Measurements from ENCODE around the gene CPNE4. TPM values are rescaled to one million over a fixed set of nuclear protein-coding genes. Genes with fewer than 3 reads are reported as not detected.

The CPNE4 gene
- total RNA-seq, 1 donor from 2014 or later: 16.1 TPM

- Mint-ChIP-seq H3K27me3 (ENCODE audit: low read depth) (peaks cover 10% of the 10 kb centered on the region), H3K4me3 (no peak overlapping the region), H3K36me3 (ENCODE audit: low read depth) (no peaks in the 10 kb centered on the region), H3K4me1 (peaks cover 3% of the 10 kb centered on the region), H3K9me3 (peaks cover 2% of the 10 kb centered on the region), H3K27ac (ENCODE audit: unreplicated experiment) (peak overlapping the region; percentile 68)
- no peak for DNase-seq (ENCODE audit: low read depth, low spot score)
- no peak for TF ChIP-seq CTCF (conservative IDR thresholded peaks at IDR 0.05)
These were observed 245.6 kb downstream of the CPNE4 start for GRCh38 chr3:131789188-131789587.

- no peak overlapping the region for H3K27ac Mint-ChIP-seq (ENCODE audit: unreplicated experiment)
- peaks cover 2% of the 10 kb centered on the region for H3K9me3 Mint-ChIP-seq
- no peak for DNase-seq (ENCODE audit: low read depth, low spot score)
- no peak for TF ChIP-seq CTCF (conservative IDR thresholded peaks at IDR 0.05)
- H3K4me1 Mint-ChIP-seq: peaks cover 3% of the 10 kb centered on the region
- no peak overlapping the region for H3K4me3 Mint-ChIP-seq
- H3K36me3 Mint-ChIP-seq (ENCODE audit: low read depth): no peaks in the 10 kb centered on the region
- H3K27me3 Mint-ChIP-seq (ENCODE audit: low read depth): peaks cover 5% of the 10 kb centered on the region
These were observed 248.4 kb downstream of the CPNE4 start for GRCh38 chr3:131786386-131786785.

GRCh38 chr3:131782751-131783150, 252.1 kb downstream of the CPNE4 start:
- Mint-ChIP-seq H3K27ac (ENCODE audit: unreplicated experiment) (no peak overlapping the region), H3K4me3 (no peak overlapping the region)

GRCh38 chr3:131778526-131778925, 256.3 kb downstream of the CPNE4 start:
- Mint-ChIP-seq H3K4me1 (no peaks in the 10 kb centered on the region), H3K36me3 (ENCODE audit: low read depth) (peaks cover 13% of the 10 kb centered on the region), H3K27me3 (ENCODE audit: low read depth) (no peaks in the 10 kb centered on the region), H3K4me3 (no peak overlapping the region), H3K27ac (ENCODE audit: unreplicated experiment) (no peak overlapping the region), H3K9me3 (peaks cover 7% of the 10 kb centered on the region)
- DNase-seq (ENCODE audit: low read depth, low spot score): no peak
- TF ChIP-seq CTCF (conservative IDR thresholded peaks at IDR 0.05): no peak

More at GRCh38 chr3:131782751-131783150, 252.1 kb downstream of the CPNE4 start:
- no peak for TF ChIP-seq CTCF (conservative IDR thresholded peaks at IDR 0.05)
- no peaks in the 10 kb centered on the region for H3K4me1 Mint-ChIP-seq
- no peaks in the 10 kb centered on the region for H3K27me3 Mint-ChIP-seq (ENCODE audit: low read depth)
- no peak for DNase-seq (ENCODE audit: low read depth, low spot score)
- H3K9me3 Mint-ChIP-seq: peaks cover 7% of the 10 kb centered on the region
- H3K36me3 Mint-ChIP-seq (ENCODE audit: low read depth): peaks cover 8% of the 10 kb centered on the region

DNA sequence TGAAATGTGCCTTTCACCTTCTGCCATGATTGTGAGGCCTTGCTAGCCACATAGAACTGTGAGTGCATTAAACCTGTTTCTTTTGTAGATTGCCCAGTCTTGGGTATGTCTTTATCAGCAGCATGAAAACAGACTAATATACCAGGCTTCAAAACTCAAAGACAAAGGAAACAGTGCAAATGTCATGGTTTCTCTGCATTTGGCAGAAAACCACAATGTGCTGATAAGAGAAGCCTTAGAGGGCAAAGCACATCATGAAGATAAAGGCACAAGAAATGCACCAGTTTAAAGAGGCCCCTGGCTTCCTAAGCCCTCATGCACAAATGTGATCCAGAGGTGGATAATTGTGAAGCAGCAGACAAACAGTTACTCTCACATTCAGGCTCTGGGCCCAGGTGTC, 259.2 kb downstream of the CPNE4 start:
- Mint-ChIP-seq H3K27ac (ENCODE audit: unreplicated experiment) (no peak overlapping the region), H3K4me1 (no peaks in the 10 kb centered on the region), H3K27me3 (ENCODE audit: low read depth) (no peaks in the 10 kb centered on the region)

More for the DNA sequence above, 259.2 kb downstream of the CPNE4 start:
- DNase-seq (ENCODE audit: low read depth, low spot score): no peak
- peaks cover 11% of the 10 kb centered on the region for H3K36me3 Mint-ChIP-seq (ENCODE audit: low read depth)
- TF ChIP-seq CTCF (conservative IDR thresholded peaks at IDR 0.05): no peak
- peaks cover 6% of the 10 kb centered on the region for H3K9me3 Mint-ChIP-seq
- H3K4me3 Mint-ChIP-seq: no peak overlapping the region

All from neural crest cell (in vitro differentiated cells).